PFSK-1 (cell line): Measurements from ENCODE around the gene LITAFD.

Experiments used
- FOXP2 ChIP-seq: optimal IDR thresholded peaks from 2 replicates; pipeline ENCODE3; 2011; ENCODE audit warnings: borderline replicate concordance, control low read depth, inconsistent platforms; ENCODE audit not compliant: insufficient read depth; ENCODE audit errors: extremely low read length, extremely low read depth
- POLR2AphosphoS5 ChIP-seq: IDR thresholded peaks from 2 replicates; pipeline ENCODE4 v1.6.1; 2012; ENCODE audit warnings: low read depth, mild to moderate bottlenecking, control low read depth, low read length, moderate library complexity
- SIN3A ChIP-seq: IDR thresholded peaks from 2 replicates; pipeline ENCODE4 v1.6.1; 2012; ENCODE audit warnings: mild to moderate bottlenecking, low read length, moderate library complexity, borderline replicate concordance; ENCODE audit not compliant: insufficient read depth
- TAF1 ChIP-seq: IDR thresholded peaks from 2 replicates; pipeline ENCODE4 v1.6.1; 2012; ENCODE audit warnings: low read length, control low read depth, borderline replicate concordance; ENCODE audit not compliant: insufficient read depth
- TF ChIP-seq, protein P1 (sequence below), 2 experiments: IDR thresholded peaks; 2 replicates each; pipeline versions ENCODE4 v1.6.1 to v1.8.0; 2011 to 2012; ENCODE audit warnings: low read depth in 2 of 2, low read length in 2 of 2, control low read depth in 1 of 2, inconsistent platforms in 1 of 2, mild to moderate bottlenecking in 1 of 2, moderate library complexity in 1 of 2; ENCODE audit not compliant: insufficient read depth in 1 of 2

Gene LITAFD

DNA sequence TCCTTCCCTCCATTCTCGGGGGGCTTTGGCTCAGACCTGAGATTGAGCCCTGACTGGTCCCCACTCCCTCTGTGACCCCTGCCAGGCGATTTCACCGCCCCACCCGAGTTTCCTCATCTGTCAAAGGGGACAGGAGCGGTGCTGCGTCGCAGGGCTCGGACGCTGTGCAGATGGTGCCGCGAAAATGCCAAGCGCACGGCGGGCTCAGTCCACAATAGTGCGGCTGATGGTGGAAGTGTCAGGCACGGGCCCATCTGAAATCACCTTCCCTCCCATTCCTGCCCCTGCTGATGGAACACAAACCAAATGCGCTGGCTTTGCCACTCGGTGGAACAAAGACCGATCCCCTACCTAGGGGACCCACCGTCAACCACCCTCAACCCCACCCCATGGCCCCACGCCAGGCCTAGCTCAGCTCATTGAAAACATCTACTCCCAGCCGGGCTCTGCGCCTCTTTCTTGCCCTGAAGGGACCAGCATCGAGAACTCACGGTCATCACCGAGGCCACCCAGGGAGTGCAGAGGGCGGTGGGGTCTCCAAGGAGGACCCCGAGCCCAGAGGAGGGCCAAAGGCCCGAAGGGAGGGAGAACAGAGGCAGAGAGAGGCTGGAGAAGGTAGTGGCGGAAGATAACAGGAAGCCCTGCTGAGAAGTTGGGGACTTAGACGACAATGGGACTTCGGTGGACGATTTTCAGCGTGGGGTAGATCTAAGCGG, 14.8 kb upstream of the LITAFD start:
- TF ChIP-seq POLR2AphosphoS5 (no peak), FOXP2 (no peak), TAF1 (no peak), SIN3A (no peak)
- TF ChIP-seq, protein P1, sequence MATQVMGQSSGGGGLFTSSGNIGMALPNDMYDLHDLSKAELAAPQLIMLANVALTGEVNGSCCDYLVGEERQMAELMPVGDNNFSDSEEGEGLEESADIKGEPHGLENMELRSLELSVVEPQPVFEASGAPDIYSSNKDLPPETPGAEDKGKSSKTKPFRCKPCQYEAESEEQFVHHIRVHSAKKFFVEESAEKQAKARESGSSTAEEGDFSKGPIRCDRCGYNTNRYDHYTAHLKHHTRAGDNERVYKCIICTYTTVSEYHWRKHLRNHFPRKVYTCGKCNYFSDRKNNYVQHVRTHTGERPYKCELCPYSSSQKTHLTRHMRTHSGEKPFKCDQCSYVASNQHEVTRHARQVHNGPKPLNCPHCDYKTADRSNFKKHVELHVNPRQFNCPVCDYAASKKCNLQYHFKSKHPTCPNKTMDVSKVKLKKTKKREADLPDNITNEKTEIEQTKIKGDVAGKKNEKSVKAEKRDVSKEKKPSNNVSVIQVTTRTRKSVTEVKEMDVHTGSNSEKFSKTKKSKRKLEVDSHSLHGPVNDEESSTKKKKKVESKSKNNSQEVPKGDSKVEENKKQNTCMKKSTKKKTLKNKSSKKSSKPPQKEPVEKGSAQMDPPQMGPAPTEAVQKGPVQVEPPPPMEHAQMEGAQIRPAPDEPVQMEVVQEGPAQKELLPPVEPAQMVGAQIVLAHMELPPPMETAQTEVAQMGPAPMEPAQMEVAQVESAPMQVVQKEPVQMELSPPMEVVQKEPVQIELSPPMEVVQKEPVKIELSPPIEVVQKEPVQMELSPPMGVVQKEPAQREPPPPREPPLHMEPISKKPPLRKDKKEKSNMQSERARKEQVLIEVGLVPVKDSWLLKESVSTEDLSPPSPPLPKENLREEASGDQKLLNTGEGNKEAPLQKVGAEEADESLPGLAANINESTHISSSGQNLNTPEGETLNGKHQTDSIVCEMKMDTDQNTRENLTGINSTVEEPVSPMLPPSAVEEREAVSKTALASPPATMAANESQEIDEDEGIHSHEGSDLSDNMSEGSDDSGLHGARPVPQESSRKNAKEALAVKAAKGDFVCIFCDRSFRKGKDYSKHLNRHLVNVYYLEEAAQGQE (IDR thresholded peaks at IDR 0.05; ENCODE audit: insufficient read depth in 1 of 2, low read depth in 2 of 2, low read length in 2 of 2): no peak

DNA sequence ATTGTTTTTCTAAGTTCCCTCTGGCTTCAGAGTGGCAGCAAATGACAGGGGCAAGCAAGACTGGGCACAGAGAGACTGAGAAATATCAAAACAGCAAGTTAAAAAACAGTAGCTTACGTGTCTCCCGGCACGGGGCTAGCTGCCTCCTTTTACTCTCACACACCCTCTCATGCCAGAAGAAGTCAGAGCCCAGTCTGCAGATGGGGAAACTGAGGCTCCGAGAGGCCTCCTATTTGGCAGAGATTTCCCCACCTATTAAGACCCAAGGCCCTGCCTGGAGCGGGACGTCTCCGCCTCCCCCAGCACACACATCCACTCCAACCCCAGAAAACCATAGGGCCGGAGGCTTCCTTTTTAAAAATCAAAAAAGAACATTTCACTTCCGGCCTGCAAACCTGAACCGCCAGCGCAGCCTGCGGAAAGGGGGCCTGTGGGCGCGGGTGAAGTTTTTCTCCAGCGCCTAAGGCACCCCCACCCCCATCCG, 14.2 kb upstream of the LITAFD start:
- TF ChIP-seq FOXP2 (no peak), SIN3A (no peak), POLR2AphosphoS5 (no peak), TAF1 (no peak)
- TF ChIP-seq, protein P1 (IDR thresholded peaks at IDR 0.05; ENCODE audit: insufficient read depth in 1 of 2, low read depth in 2 of 2, low read length in 2 of 2): no peak

DNA sequence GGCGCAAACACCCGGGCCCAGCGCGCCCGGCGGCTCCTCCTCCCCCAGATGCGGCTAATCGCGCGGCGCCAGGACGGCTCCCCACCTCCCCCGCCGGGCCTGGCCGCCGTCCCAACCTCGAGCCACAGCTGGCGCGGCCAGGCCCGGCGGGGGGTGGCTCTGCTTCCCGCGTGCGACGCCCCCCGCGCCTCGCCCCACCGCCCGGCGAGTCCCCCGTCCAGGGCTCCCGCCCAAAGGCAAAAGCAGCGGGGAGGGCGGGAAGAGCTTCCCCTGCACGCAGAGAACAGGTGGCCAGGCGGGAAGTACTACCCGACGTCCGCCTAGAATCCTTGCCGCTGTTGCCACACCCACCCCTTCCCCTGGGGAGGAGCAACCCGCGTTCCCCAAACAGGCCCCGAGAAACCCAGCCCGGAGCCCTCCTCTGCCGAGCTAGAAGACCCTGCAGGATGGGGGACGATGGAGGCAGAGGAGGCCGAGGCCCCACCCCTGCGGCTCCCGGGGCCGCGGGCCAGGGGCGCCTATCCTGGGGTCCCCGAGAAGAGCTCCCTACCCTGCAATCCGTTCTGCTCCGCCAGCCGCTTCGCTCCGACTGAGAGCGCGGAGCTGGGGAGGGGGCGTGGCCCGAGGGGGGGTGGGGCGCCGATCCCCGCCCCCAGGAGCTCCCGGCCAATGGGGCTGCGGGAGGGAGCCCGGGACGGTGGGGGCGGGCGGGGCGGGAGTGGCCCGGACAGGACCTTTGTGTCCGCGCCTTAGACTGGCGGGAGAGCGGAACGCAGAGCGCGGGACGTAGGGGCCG, 13.5 kb upstream of the LITAFD start, which contains the start of gene CARHSP1:
Gene CARHSP1 (minus strand): TSS at position 591 of the 796 bp plus-strand sequence. CDS start 9,678 bp downstream, outside the sequence.
- TF ChIP-seq, protein P1 (IDR thresholded peaks at IDR 0.05; ENCODE audit: insufficient read depth in 1 of 2, low read depth in 2 of 2, low read length in 2 of 2): 0 out of 4 replicates have a peak, but pooled peaks of 1 of the 2 experiments have one; percentile 4
- TF ChIP-seq POLR2AphosphoS5 (peak; percentile 85), TAF1 (peak; percentile 72; the same call in 1 of the 2 replicates), FOXP2 (peak; percentile 52), SIN3A (0 out of 2 replicates have a peak, but pooled peaks have one; percentile 11)

GRCh38 chr16:8869212-8869987, 12.8 kb upstream of the LITAFD start:
- no peak; the same call in 1 of the 2 replicates for TF ChIP-seq POLR2AphosphoS5
- TF ChIP-seq FOXP2: no peak
- TF ChIP-seq, protein P1 (IDR thresholded peaks at IDR 0.05; ENCODE audit: insufficient read depth in 1 of 2, low read depth in 2 of 2, low read length in 2 of 2): no peak
- TF ChIP-seq SIN3A: no peak
- no peak; the same call in 1 of the 2 replicates for TF ChIP-seq TAF1
